Measurements from ENCODE around the gene ZBTB2.

The ZBTB2 gene

DNA sequence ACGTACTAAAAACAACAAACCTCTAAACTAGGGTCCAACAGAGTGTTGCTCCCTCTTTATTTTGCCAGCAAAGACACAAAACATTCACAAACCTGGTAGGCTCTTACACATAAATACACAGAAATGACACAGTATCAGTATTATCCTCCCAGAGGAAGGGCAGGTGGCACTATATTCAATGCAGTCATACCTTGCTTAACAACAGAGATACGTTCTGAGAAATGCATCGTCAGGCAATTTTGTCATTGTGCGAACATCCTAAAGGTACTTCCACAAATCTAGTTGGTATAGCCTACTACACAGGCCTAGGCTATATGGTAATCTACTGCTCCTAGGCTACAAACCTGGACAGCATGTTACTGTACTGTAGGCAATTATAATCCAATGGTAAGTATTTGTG, 9.6 kb downstream of the ZBTB2 start:
- DNase-seq (ENCODE audit: extremely low spot score), result no peak
- CTCF ChIA-PET, result interaction anchor here (1.2 kb wide), 1 partner anchor 490 kb away, joined by 3 read pairs; no protein-coding TSS in a partner anchor
- POLR2A ChIA-PET, result no interaction called here
- TF ChIP-seq, protein P1, sequence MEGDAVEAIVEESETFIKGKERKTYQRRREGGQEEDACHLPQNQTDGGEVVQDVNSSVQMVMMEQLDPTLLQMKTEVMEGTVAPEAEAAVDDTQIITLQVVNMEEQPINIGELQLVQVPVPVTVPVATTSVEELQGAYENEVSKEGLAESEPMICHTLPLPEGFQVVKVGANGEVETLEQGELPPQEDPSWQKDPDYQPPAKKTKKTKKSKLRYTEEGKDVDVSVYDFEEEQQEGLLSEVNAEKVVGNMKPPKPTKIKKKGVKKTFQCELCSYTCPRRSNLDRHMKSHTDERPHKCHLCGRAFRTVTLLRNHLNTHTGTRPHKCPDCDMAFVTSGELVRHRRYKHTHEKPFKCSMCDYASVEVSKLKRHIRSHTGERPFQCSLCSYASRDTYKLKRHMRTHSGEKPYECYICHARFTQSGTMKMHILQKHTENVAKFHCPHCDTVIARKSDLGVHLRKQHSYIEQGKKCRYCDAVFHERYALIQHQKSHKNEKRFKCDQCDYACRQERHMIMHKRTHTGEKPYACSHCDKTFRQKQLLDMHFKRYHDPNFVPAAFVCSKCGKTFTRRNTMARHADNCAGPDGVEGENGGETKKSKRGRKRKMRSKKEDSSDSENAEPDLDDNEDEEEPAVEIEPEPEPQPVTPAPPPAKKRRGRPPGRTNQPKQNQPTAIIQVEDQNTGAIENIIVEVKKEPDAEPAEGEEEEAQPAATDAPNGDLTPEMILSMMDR (IDR thresholded peaks at IDR 0.05; ENCODE audit: control extremely low read depth, extremely low read depth, low read depth, missing control alignments), result no peak

DNA sequence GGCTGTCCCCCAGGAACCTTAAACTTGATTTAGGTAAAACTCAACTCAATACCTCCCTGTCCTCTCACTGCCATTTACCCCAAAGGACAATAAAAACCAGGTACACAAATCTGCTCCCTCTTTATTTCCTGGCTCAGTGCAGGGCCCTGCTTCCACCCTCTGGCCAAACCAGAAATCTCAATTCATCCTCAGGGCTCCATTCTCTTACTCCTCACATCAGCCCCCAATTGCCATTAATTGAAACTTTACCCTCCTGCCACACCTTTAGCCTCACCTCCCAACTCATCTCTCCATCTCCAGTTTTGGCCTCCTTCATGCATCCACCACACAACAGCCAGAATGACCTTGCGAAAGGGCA, 10.5 kb downstream of the ZBTB2 start:
- TF ChIP-seq, protein P1 (IDR thresholded peaks at IDR 0.05; ENCODE audit: control extremely low read depth, extremely low read depth, low read depth, missing control alignments), result no peak
- POLR2A ChIA-PET, result interaction anchor here (0.9 kb wide), 1 partner anchor 10 kb away, joined by 3 read pairs; no protein-coding TSS in a partner anchor
- no peak for DNase-seq (ENCODE audit: extremely low spot score)
- CTCF ChIA-PET, result no interaction called here

DNA sequence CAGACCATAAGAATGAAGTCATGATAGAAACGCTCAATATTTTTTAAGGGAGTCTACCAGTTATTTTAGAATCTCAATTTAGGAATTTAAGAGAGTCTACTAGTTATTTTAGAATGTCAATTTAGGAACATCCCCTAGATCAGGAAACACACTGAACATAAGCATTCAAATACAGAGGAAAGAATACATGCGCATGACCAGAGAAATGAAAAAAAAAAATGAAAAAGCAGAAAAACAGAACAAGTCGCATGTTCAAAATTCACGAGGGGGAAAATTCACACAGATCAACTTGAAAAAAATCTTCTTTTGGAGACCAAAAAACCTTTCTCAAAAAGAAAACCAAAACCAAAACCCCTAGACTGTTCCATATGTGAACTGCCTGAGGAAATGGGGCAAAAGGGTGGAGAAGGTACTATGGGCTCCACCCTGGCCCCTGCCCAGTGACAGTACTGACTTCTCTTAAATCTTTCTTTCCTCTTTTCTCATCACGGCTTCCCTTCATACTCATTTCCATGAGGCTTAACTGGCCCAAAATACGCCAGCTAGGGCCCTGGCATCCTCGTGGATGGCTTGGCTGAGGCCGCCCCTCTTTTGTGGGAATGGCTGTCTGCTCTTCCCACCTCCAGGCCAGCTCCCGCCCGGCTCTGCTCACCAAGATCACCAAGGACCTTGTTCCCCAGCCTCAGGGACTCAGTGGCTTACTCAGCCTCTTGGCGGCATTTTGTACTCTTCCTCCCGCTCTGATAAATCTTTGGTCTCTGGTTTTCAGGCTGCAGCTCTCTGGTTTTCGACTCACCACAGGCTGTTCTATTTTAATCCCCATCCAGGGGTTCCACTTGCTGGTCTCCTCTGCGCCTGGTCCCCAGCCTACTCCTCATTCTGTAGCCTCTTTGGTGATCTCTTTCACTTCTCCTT, 11.2 kb downstream of the ZBTB2 start:
- ChIA-PET CTCF (interaction anchor here (0.8 kb wide), 1 partner anchor 10 kb away, joined by 3 read pairs; no protein-coding TSS in a partner anchor), POLR2A (interaction anchor here (0.9 kb wide), 1 partner anchor 10 kb away, joined by 3 read pairs; no protein-coding TSS in a partner anchor)
- peak; percentile 46 for DNase-seq (ENCODE audit: extremely low spot score)

DNA sequence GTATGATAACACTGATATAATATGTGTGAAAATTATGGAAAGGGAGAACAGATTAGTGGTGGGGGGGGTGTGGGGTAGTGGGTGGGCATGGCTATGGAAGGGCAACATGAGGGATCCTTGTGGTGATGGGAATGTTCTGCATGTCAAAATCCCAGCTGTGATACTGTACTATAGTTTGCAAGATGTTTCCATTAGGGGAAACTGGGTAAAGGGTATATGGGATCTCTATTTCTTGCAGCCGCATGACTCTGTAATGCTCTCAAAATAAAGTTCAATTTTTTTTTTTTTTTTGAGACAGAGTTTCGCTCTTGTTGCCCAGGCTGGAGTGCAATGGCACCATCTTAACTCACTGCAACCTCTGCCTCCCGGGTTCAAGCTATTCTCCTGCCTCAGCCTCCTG, 14.3 kb downstream of the ZBTB2 start:
- TF ChIP-seq, protein P1 (IDR thresholded peaks at IDR 0.05; ENCODE audit: control extremely low read depth, extremely low read depth, low read depth, missing control alignments), result no peak
- no peak for DNase-seq (ENCODE audit: extremely low spot score)
- POLR2A ChIA-PET, result no interaction called here
- CTCF ChIA-PET, result interaction anchor here (1.7 to 2.3 kb wide), 3 partner anchors 10 to 53 kb away, joined by 4 to 8 read pairs (median 6); no protein-coding TSS in a partner anchor

More for the DNA sequence above, 11.2 kb downstream of the ZBTB2 start:
- TF ChIP-seq, protein P1 (IDR thresholded peaks at IDR 0.05; ENCODE audit: control extremely low read depth, extremely low read depth, low read depth, missing control alignments), result no peak

DNA sequence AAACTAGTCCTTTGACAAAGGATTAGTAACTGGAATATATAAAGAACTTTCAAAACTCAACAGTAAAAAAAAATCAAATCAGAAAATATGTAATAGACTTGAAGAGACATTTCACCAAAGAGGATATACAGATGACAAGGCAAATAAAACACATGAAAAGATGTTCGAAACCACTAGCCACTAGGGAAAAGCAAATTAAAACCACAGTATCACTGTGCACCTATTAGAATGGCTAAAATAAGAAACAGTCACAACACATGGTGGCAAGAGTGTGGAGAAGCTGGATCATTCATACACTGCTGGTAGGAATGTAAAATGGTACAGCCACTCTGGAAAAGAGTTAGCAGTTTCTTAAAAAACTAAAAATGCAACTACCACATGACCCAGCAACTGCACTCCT, 14.9 kb downstream of the ZBTB2 start:
- ChIA-PET CTCF (interaction anchor here (1.7 to 2.3 kb wide), 3 partner anchors 10 to 52 kb away, joined by 4 to 8 read pairs (median 6); no protein-coding TSS in a partner anchor), POLR2A (no interaction called here)
- TF ChIP-seq, protein P1 (IDR thresholded peaks at IDR 0.05; ENCODE audit: control extremely low read depth, extremely low read depth, low read depth, missing control alignments), result no peak

DNA sequence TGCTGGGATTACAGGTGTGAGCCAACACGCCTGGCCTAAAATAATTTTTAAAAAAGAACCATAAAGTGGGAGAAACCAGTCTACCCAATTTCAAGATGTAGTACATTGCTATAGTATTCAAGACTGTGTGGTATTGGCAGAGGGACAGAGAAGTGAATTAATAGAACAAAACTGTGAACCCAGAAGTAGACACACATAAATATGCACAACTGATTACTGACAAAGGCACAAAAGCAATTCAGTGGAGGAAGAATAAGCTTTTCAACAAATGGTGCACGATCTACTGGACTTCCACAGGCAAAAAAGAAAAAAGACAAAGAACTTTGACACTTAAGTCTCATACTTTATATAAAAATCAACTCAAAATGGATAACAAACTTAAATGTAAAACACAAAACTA, 15.5 kb downstream of the ZBTB2 start:
- DNase-seq (ENCODE audit: extremely low spot score), result no peak
- CTCF ChIA-PET, result interaction anchor here (1.7 to 1.8 kb wide), 2 partner anchors 9 to 12 kb away, joined by 4 to 6 read pairs; no protein-coding TSS in a partner anchor
- TF ChIP-seq, protein P1 (IDR thresholded peaks at IDR 0.05; ENCODE audit: control extremely low read depth, extremely low read depth, low read depth, missing control alignments), result no peak
- POLR2A ChIA-PET, result no interaction called here

More for the DNA sequence above, 14.9 kb downstream of the ZBTB2 start:
- no peak for DNase-seq (ENCODE audit: extremely low spot score)

Data from GM10248 (cell line).